Gastrocnemius medialis (tissue), 4 donors: ENCODE results near the gene CBY2.

Experiments
- CTCF ChIP-seq, 5 experiments: fragments of 450-650 bp in 3 of 5; fragments of 200-600 bp in 2 of 5; sonication (generic) in 2 of 5; IDR thresholded peaks in 4 of 5; conservative IDR thresholded peaks in 1 of 5; 1 replicate in 4 of 5; 2 replicates in 1 of 5; pipeline ENCODE4 v1.5.1; 2016 to 2019; ENCODE audit warnings: antibody characterized with exemption in 5 of 5, mild to moderate bottlenecking in 3 of 5, moderate library complexity in 3 of 5
- POLR2A ChIP-seq, 2 donors: fragments of 450-650 bp; IDR thresholded peaks; one replicate each; pipeline ENCODE4 v1.6.1; 2017; ENCODE audit warnings: antibody characterized with exemption in 2 of 2, mild to moderate bottlenecking in 2 of 2, moderate library complexity in 2 of 2

GRCh38 chr13:45733361-45733760 lies 31.2 kb downstream of the CBY2 start:
- TF ChIP-seq CTCF (IDR thresholded peaks at IDR 0.05 in 4 of 5, conservative IDR thresholded peaks at IDR 0.05 in 1 of 5) (no peak), POLR2A (IDR thresholded peaks at IDR 0.05) (no peak)
